Smooth muscle cell (in vitro differentiated cells): ENCODE data around the gene KCND2. TPM values are rescaled to one million over a fixed set of nuclear protein-coding genes. Genes with fewer than 3 reads are reported as not detected.

Source experiments
- DNase-seq: peaks from one replicate; lab custom pipeline; 2025; ENCODE audit not compliant: unreplicated experiment; lab: John Stamatoyannopoulos, UW
- H2AFZ ChIP-seq: fragments of 200-600 bp; sonication (generic); 2 replicates; pipeline ENCODE4 v1.6.0; 2016; ENCODE audit warnings: antibody characterized with exemption, low read depth, mild to moderate bottlenecking
- H3F3A ChIP-seq: fragments of 200-600 bp; sonication (generic); 2 replicates; pipeline ENCODE4 v1.6.0; 2017; ENCODE audit warnings: antibody characterized with exemption, low read depth
- H3K27ac ChIP-seq: fragments of 200-600 bp; sonication (generic); 2 replicates; pipeline ENCODE4 v1.5.1; 2016; ENCODE audit warnings: low read depth, mild to moderate bottlenecking
- H3K27me3 ChIP-seq: fragments of 200-600 bp; sonication (generic); 2 replicates; pipeline ENCODE4 v1.6.1; 2016; ENCODE audit warnings: low read depth, mild to moderate bottlenecking
- H3K36me3 ChIP-seq: fragments of 200-600 bp; sonication (generic); 2 replicates; pipeline ENCODE4 v1.5.1; 2016; ENCODE audit warnings: low read depth
- H3K4me1 ChIP-seq: fragments of 200-600 bp; sonication (generic); 2 replicates; pipeline ENCODE4 v1.5.1; 2016; ENCODE audit warnings: low read depth
- H3K4me2 ChIP-seq: fragments of 200-600 bp; sonication (generic); 2 replicates; pipeline ENCODE4 v1.6.0; 2016; ENCODE audit warnings: mild to moderate bottlenecking
- H3K4me3 ChIP-seq: fragments of 200-600 bp; sonication (generic); 2 replicates; pipeline ENCODE4 v1.5.1; 2016; ENCODE audit warnings: mild to moderate bottlenecking
- H3K79me2 ChIP-seq: fragments of 200-600 bp; sonication (generic); 2 replicates; pipeline ENCODE4 v1.6.0; 2016; ENCODE audit warnings: low read depth, mild to moderate bottlenecking
- H3K9ac ChIP-seq: fragments of 200-600 bp; sonication (generic); 2 replicates; pipeline ENCODE4 v1.6.0; 2016; ENCODE audit warnings: low read depth
- H3K9me3 ChIP-seq: fragments of 200-600 bp; sonication (generic); replicated peaks from 2 replicates; pipeline ENCODE4 v1.5.1; 2016; ENCODE audit warnings: low read depth
- H4K20me1 ChIP-seq: fragments of 200-600 bp; sonication (generic); 2 replicates; pipeline ENCODE4 v1.6.0; 2016; ENCODE audit warnings: low read depth
- WGBS: methylation state at CpG from one replicate; pipeline ENCODE4 v1.1.7; 2016; ENCODE audit warnings: low lambda C conversion rate; 5-methylcytosine and 5-hydroxymethylcytosine counted together
- polyA plus RNA-seq: library from polyadenylated mRNA; unstranded; fragments of >200 nt; fragmentation: Nextera tagmentation; extraction: Ambion mirVana; gene quantifications from 2 replicates; pipeline ENCODE4 v1.2.1, GENCODE V29; 2016
- total RNA-seq: library from RNA; depleted of rRNA; stranded (reverse); fragments of >200 nt; gene quantifications from 2 replicates; pipeline ENCODE4 v1.2.3, GENCODE V29; 2014
- TF ChIP-seq, protein P1 (sequence below): fragments of 200-600 bp; sonication (generic); IDR thresholded peaks from 2 replicates; pipeline ENCODE4 v1.5.1; 2017; ENCODE audit warnings: borderline replicate concordance, mild to moderate bottlenecking, antibody characterized with exemption; ENCODE audit not compliant: insufficient read depth, poor library complexity, severe bottlenecking

KCND2 gene
- total and polyA plus RNA-seq, 2 experiments from 2014 or later = 1.6 to 2.9 TPM

DNA sequence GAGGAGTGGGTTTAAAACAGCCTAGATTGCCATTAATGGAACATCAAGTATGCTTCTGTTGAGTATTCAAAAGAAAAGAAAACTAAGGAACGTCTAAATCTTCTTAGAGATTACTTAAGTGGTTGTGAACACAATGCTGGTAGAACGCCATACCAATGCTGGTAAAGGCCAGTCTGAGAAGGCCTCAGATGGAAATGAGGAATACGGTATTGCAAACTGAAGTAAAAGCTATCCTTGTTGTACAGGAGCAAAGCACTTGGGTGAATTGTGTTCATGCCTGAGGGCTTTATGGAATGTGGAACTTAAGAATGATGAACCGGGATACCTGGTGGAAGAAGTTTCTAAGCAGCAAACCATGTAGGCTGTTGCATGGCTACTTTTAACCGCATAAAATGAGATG, 208.0 kb downstream of the KCND2 start:
- no peak for DNase-seq
- TF ChIP-seq, protein P1, sequence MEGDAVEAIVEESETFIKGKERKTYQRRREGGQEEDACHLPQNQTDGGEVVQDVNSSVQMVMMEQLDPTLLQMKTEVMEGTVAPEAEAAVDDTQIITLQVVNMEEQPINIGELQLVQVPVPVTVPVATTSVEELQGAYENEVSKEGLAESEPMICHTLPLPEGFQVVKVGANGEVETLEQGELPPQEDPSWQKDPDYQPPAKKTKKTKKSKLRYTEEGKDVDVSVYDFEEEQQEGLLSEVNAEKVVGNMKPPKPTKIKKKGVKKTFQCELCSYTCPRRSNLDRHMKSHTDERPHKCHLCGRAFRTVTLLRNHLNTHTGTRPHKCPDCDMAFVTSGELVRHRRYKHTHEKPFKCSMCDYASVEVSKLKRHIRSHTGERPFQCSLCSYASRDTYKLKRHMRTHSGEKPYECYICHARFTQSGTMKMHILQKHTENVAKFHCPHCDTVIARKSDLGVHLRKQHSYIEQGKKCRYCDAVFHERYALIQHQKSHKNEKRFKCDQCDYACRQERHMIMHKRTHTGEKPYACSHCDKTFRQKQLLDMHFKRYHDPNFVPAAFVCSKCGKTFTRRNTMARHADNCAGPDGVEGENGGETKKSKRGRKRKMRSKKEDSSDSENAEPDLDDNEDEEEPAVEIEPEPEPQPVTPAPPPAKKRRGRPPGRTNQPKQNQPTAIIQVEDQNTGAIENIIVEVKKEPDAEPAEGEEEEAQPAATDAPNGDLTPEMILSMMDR = no peak
- no peaks in the 10 kb centered on the region for H3F3A ChIP-seq
- H3K4me2 ChIP-seq = no peak overlapping the region
- no peaks in the 10 kb centered on the region for H4K20me1 ChIP-seq
- H3K4me3 ChIP-seq = no peak overlapping the region
- H3K36me3 ChIP-seq = no peaks in the 10 kb centered on the region
- WGBS = 95% methylated on average over 5 of the region's 5 CpGs
- no peaks in the 10 kb centered on the region for H3K4me1 ChIP-seq
- H3K27ac ChIP-seq = no peak overlapping the region
- no peaks in the 10 kb centered on the region for H3K9me3 ChIP-seq
- H3K9ac ChIP-seq = no peak overlapping the region
- H3K79me2 ChIP-seq = no peaks in the 10 kb centered on the region
- no peak overlapping the region for H2AFZ ChIP-seq
- no peaks in the 10 kb centered on the region for H3K27me3 ChIP-seq

DNA sequence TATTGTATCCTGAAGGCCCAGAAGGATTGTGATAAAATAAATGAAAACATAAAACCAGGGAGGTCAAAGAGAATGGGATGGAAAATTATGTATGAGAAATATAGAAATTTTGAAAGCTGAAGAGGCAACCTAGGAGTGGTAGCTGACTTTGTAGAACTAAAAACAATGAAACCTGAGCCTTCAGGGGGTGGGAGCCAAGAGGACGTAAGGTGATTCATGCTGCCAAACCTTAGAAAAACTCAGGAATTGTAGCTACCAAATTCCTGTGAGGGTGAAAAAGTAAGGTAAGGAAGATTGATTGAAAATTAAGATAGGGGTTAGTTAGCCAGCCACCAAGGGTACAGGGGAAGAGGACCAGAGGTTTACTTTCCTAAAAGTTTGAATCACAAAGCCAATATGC, 213.2 kb downstream of the KCND2 start:
- Histone ChIP-seq H3K4me3 (no peak overlapping the region), H3F3A (no peaks in the 10 kb centered on the region)

DNA sequence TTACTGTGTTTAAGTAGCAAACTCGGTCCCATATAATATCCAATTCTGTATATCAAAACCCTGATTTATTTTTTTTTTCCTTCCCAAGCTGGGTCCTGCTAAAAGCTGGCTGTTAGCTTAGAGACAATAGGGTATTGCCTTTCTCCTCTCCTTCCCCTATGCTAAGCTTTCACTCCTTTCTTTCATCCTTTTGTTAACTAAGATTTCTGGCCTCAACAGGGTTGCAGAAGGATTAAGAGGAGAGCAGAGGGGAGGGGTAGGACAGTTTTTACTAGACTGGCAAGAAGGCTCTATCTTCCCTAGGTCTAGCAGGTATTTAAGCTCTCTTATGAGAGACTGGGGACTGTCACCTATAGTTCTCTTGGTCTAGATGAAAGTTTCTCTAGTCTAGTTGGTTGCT, 229.2 kb downstream of the KCND2 start:
- Histone ChIP-seq H3K4me1 (peaks cover 11% of the 10 kb centered on the region), H3K9ac (no peak overlapping the region), H2AFZ (no peak overlapping the region), H3K9me3 (no peaks in the 10 kb centered on the region), H3K4me3 (no peak overlapping the region), H3K27ac (no peak overlapping the region), H3K79me2 (no peaks in the 10 kb centered on the region), H4K20me1 (no peaks in the 10 kb centered on the region), H3K4me2 (no peak overlapping the region), H3F3A (no peaks in the 10 kb centered on the region), H3K36me3 (no peaks in the 10 kb centered on the region), H3K27me3 (no peaks in the 10 kb centered on the region)
- DNase-seq = no peak
- 44% methylated on average over 1 of the region's 1 CpG for WGBS
- TF ChIP-seq, protein P1 = no peak

More for the DNA sequence above, 213.2 kb downstream of the KCND2 start:
- WGBS = 64% methylated on average over 1 of the region's 1 CpG
- H3K9ac ChIP-seq = no peak overlapping the region
- H3K9me3 ChIP-seq = no peaks in the 10 kb centered on the region
- H3K4me2 ChIP-seq = no peak overlapping the region
- H3K27ac ChIP-seq = no peak overlapping the region
- no peaks in the 10 kb centered on the region for H3K4me1 ChIP-seq
- H3K27me3 ChIP-seq = no peaks in the 10 kb centered on the region
- H3K36me3 ChIP-seq = no peaks in the 10 kb centered on the region
- no peaks in the 10 kb centered on the region for H3K79me2 ChIP-seq
- no peak for DNase-seq
- H2AFZ ChIP-seq = no peak overlapping the region
- TF ChIP-seq, protein P1 = no peak
- no peaks in the 10 kb centered on the region for H4K20me1 ChIP-seq

DNA sequence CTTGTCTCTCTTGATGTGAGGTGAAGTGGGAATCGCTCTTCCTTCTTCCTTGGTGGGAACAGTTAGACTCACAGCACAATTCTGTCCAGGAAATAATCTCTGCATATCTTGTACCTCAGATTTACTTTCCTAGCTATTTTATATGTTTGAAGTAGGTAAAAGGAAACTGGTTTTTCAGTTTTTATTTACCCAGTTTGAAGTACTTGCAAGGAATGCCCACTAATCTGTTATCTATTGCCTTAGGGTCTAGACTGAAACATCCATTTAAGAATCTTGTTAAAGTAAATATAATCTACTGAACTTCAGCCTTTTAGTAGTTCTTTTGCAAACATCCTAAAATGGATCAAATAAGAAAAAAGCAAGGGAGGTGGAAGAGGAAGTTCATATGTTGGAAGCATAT, 229.8 kb downstream of the KCND2 start:
- Histone ChIP-seq H3K27me3 (no peaks in the 10 kb centered on the region), H4K20me1 (no peaks in the 10 kb centered on the region), H3K79me2 (no peaks in the 10 kb centered on the region), H2AFZ (no peak overlapping the region), H3K36me3 (no peaks in the 10 kb centered on the region), H3K9ac (no peak overlapping the region), H3F3A (no peaks in the 10 kb centered on the region), H3K9me3 (no peaks in the 10 kb centered on the region), H3K4me2 (no peak overlapping the region), H3K4me3 (no peak overlapping the region), H3K4me1 (peaks cover 11% of the 10 kb centered on the region), H3K27ac (no peak overlapping the region)
- WGBS = 100% methylated on average over 1 of the region's 1 CpG
- TF ChIP-seq, protein P1 = no peak
- DNase-seq = no peak
